Measurements from ENCODE around the gene PTPRO.

GRCh38 chr12:15453613-15454012 lies 131.3 kb downstream of the PTPRO start:
- TF ChIP-seq CTCF (IDR thresholded peaks at IDR 0.05; ENCODE audit: low read depth, low read length) (no peak), MAX (IDR thresholded peaks at IDR 0.05; ENCODE audit: low read depth, low read length) (no peak), POLR2A (IDR thresholded peaks at IDR 0.05; ENCODE audit: extremely low read depth, insufficient read length) (no peak), MYC (IDR thresholded peaks at IDR 0.05; ENCODE audit: low read depth, low read length) (no peak)

All from NB4 (cell line).